ENCODE results near the gene IGSF9.

GRCh38 chr1:159937054-159937750, 8.2 kb downstream of the IGSF9 start:
- TF ChIP-seq CTCF (IDR thresholded peaks at IDR 0.05; ENCODE audit: insufficient read depth, low read length, poor library complexity, severe bottlenecking) (no peak), EZH2phosphoT487 (conservative IDR thresholded peaks at IDR 0.05; ENCODE audit: low read length) (no peak)

All from SU-DHL-6 (cell line).